HCT116 (cell line): ENCODE data around the gene NPFF. TPM values are rescaled to one million over a fixed set of nuclear protein-coding genes. Genes with fewer than 3 reads are reported as not detected.

Experiments
- ATAC-seq: fragments of 200-7000 bp; cut with Tn5 transposase; 2 replicates; pipeline ENCODE4 v1.9.1; 2020; ENCODE audit warnings: mild to moderate bottlenecking, moderate library complexity
- BruUV-seq: library from RNA; stranded (reverse); fragments of 400-500 nt; replicated peaks from 2 replicates; lab custom pipeline; 2021; lab: Mats Ljungman, UMichigan
- CTCF ChIA-PET: fragments of 300-600 bp; sonication (Branson Sonifier 250); formaldehyde crosslinking; loops from one replicate; lab custom pipeline; 2021; ENCODE audit warnings: antibody characterized with exemption; lab: Charles Lee
- POLR2A ChIA-PET: fragments of 300-600, 350-600 bp; sonication (Branson Sonifier 250); formaldehyde crosslinking; loops from one replicate; lab custom pipeline; 2021; ENCODE audit warnings: antibody characterized with exemption; lab: Charles Lee
- RAD21 ChIA-PET, 2 experiments: fragments of 300-600 bp; sonication (Branson Sonifier 250); formaldehyde crosslinking; loops; one replicate each; lab custom pipeline; 2023; ENCODE audit warnings: low total read pairs in 2 of 2; ENCODE audit not compliant: uncharacterized antibody in 2 of 2, unreplicated experiment in 2 of 2, low non-redundant PET in 1 of 2; lab: Charles Lee
- DNase-seq: peaks from one replicate; pipeline ENCODE4 v3.0.0-alpha.2; 2010; ENCODE audit warnings: low read depth, low spot score
- H2AFZ ChIP-seq: fragments of 200-600 bp; shearing (Covaris generic), sonication (generic); 2 replicates; pipeline ENCODE4 v1.6.1; 2017; ENCODE audit warnings: low read depth, mixed run types, mixed read lengths, antibody characterized with exemption, low read length; ENCODE audit not compliant: poor library complexity, severe bottlenecking
- H3K27ac ChIP-seq: 2 replicates; pipeline ENCODE4 v1.5.1; 2012; ENCODE audit warnings: low read depth, low read length
- H3K27me3 ChIP-seq: fragments of 200-600 bp; sonication (generic); 2 replicates; pipeline ENCODE4 v1.6.1; 2016; ENCODE audit warnings: mixed run types, low read length, mixed read lengths; ENCODE audit not compliant: insufficient read depth
- H3K36me3 ChIP-seq, 2 experiments: fragments of 200-500 bp in 1 of 2; fragments of 200-600 bp in 1 of 2; sonication (Bioruptor generic) in 1 of 2; sonication (generic) in 1 of 2; 2 replicates each; pipeline versions ENCODE4 v1.5.1 to v1.6.1; 2014 to 2016; ENCODE audit warnings: low read length in 2 of 2, inconsistent platforms in 1 of 2, mixed read lengths in 1 of 2, mixed run types in 1 of 2; ENCODE audit not compliant: insufficient read depth in 2 of 2, control insufficient read depth in 1 of 2
- H3K4me1 ChIP-seq, 2 experiments: fragments of 200-600 bp in 1 of 2; sonication (generic) in 1 of 2; 2 replicates each; pipeline versions ENCODE4 v1.5.1 to v1.6.1; 2012 to 2017; ENCODE audit warnings: low read length in 2 of 2, inconsistent platforms in 1 of 2, mild to moderate bottlenecking in 1 of 2, mixed read lengths in 1 of 2, mixed run types in 1 of 2, moderate library complexity in 1 of 2; ENCODE audit not compliant: insufficient read depth in 2 of 2, control insufficient read depth in 1 of 2
- H3K4me2 ChIP-seq: fragments of 200-600 bp; sonication (generic); 2 replicates; pipeline ENCODE4 v1.6.1; 2017; ENCODE audit warnings: mixed run types, low read length, mixed read lengths
- H3K4me3 ChIP-seq, 2 experiments: fragments of 200-600 bp in 1 of 2; sonication (generic) in 1 of 2; replicated peaks in 1 of 2; 2 replicates each; pipeline ENCODE4 v1.5.1; 2011 to 2016; ENCODE audit warnings: low read length in 2 of 2, control low read depth in 1 of 2, low read depth in 1 of 2, mild to moderate bottlenecking in 1 of 2, mixed read lengths in 1 of 2, mixed run types in 1 of 2
- H3K79me2 ChIP-seq: fragments of 200-600 bp; sonication (generic); 2 replicates; pipeline ENCODE4 v1.6.1; 2017; ENCODE audit warnings: mild to moderate bottlenecking, mixed run types, low read length, moderate library complexity, mixed read lengths; ENCODE audit not compliant: insufficient read depth
- H3K9ac ChIP-seq: fragments of 200-600 bp; sonication (generic); 2 replicates; pipeline ENCODE4 v1.6.1; 2016; ENCODE audit warnings: low read length, mixed read lengths
- H3K9me2 ChIP-seq: fragments of 200-600 bp; sonication (generic), shearing (Covaris generic); 2 replicates; pipeline ENCODE4 v1.6.1; 2017; ENCODE audit warnings: mixed run types, mild to moderate bottlenecking, moderate library complexity; ENCODE audit not compliant: insufficient read depth
- H3K9me3 ChIP-seq, 2 experiments: fragments of 200-500 bp in 1 of 2; fragments of 200-600 bp in 1 of 2; sonication (Bioruptor generic) in 1 of 2; sonication (generic) in 1 of 2; 2 replicates each; pipeline ENCODE4 v1.6.1; 2014 to 2017; ENCODE audit warnings: low read length in 2 of 2, mixed read lengths in 2 of 2, inconsistent platforms in 1 of 2, low read depth in 1 of 2, mild to moderate bottlenecking in 1 of 2, mixed run types in 1 of 2, moderate library complexity in 1 of 2; ENCODE audit not compliant: control insufficient read depth in 1 of 2, insufficient read depth in 1 of 2
- H4K20me1 ChIP-seq: fragments of 200-600 bp; sonication (generic), shearing (Covaris generic); 2 replicates; pipeline ENCODE4 v1.6.1; 2017; ENCODE audit warnings: mixed run types, mild to moderate bottlenecking, moderate library complexity; ENCODE audit not compliant: insufficient read depth
- ATF3 ChIP-seq: IDR thresholded peaks from 2 replicates; pipeline ENCODE4 v1.6.1; 2012
- EGR1 ChIP-seq: IDR thresholded peaks from 2 replicates; pipeline ENCODE4 v1.6.1; 2012; ENCODE audit warnings: low read depth
- FOSL1 ChIP-seq: IDR thresholded peaks from 2 replicates; pipeline ENCODE4 v1.6.1; 2012; ENCODE audit warnings: low read depth
- POLR2AphosphoS5 ChIP-seq: IDR thresholded peaks from 2 replicates; pipeline ENCODE4 v1.6.1; 2011; ENCODE audit warnings: mild to moderate bottlenecking, low read depth, low read length, moderate library complexity
- SIN3A ChIP-seq: IDR thresholded peaks from 2 replicates; pipeline ENCODE4 v1.6.1; 2012; ENCODE audit warnings: low read depth
- ZNF274 ChIP-seq: fragments of 200-500 bp; sonication (Bioruptor generic); IDR thresholded peaks from 2 replicates; pipeline ENCODE4 v1.6.1; 2014; ENCODE audit warnings: mild to moderate bottlenecking, low read depth, low read length, inconsistent platforms
- intact Hi-C: fragments of 100-400 bp; cut with micrococcal nuclease; formaldehyde crosslinking; loops from 2 replicates; pipeline ENCODE4 v1.10.0; 2022
- total RNA-seq: library from RNA; stranded (reverse); gene quantifications from one replicate; pipeline ENCODE4 v1.2.1, GENCODE V29; 2021; ENCODE audit not compliant: unreplicated experiment
- TF ChIP-seq, protein P1 (sequence below), 3 experiments: fragments of 200-600 bp in 1 of 3; sonication (generic) in 1 of 3; IDR thresholded peaks in 2 of 3; conservative IDR thresholded peaks in 1 of 3; 2 replicates each; pipeline ENCODE4 v1.5.1; 2012 to 2017; ENCODE audit warnings: low read depth in 2 of 3, low read length in 2 of 3, antibody characterized with exemption in 1 of 3, borderline replicate concordance in 1 of 3, control low read depth in 1 of 3, mild to moderate bottlenecking in 1 of 3, mixed read lengths in 1 of 3, mixed run types in 1 of 3, moderate library complexity in 1 of 3; ENCODE audit not compliant: insufficient read depth in 1 of 3
- TF ChIP-seq, protein P2 (sequence below): IDR thresholded peaks from 2 replicates; pipeline ENCODE4 v1.6.1; 2011; ENCODE audit warnings: mild to moderate bottlenecking, low read length, moderate library complexity; ENCODE audit not compliant: insufficient replicate concordance; ENCODE audit errors: extremely low read depth

NPFF gene
- total RNA-seq, 1 experiment from 2014 or later, result not detected

DNA sequence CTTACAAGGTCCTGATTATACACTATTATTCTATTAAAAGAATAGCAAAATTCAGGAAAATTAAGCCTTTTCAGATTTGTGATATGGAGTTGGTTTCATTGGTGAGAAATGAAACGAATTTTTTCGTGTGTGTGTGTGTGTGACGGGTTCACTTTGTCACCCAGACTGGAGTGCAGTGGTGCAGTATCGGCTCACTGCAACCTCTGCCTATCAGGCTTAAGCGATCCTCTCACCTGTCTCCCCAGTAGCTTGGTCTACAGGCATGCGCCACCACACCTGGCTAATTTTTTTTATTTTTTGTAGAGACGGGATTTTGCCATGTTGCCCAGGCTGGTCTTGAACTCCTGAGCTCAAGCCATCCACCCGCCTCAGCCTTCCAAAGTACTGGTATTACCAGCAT, 45.7 kb downstream of the NPFF start:
- Histone ChIP-seq H3K9me2 (no peaks in the 10 kb centered on the region), H3K9ac (no peak overlapping the region), H3K79me2 (peaks cover 100% of the 10 kb centered on the region)
- TF ChIP-seq, protein P1, sequence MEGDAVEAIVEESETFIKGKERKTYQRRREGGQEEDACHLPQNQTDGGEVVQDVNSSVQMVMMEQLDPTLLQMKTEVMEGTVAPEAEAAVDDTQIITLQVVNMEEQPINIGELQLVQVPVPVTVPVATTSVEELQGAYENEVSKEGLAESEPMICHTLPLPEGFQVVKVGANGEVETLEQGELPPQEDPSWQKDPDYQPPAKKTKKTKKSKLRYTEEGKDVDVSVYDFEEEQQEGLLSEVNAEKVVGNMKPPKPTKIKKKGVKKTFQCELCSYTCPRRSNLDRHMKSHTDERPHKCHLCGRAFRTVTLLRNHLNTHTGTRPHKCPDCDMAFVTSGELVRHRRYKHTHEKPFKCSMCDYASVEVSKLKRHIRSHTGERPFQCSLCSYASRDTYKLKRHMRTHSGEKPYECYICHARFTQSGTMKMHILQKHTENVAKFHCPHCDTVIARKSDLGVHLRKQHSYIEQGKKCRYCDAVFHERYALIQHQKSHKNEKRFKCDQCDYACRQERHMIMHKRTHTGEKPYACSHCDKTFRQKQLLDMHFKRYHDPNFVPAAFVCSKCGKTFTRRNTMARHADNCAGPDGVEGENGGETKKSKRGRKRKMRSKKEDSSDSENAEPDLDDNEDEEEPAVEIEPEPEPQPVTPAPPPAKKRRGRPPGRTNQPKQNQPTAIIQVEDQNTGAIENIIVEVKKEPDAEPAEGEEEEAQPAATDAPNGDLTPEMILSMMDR (IDR thresholded peaks at IDR 0.05 in 2 of 3, conservative IDR thresholded peaks at IDR 0.05 in 1 of 3; ENCODE audit: borderline replicate concordance in 1 of 3, insufficient read depth in 1 of 3, low read depth in 2 of 3, low read length in 2 of 3), result no peak
- TF ChIP-seq, protein P2, sequence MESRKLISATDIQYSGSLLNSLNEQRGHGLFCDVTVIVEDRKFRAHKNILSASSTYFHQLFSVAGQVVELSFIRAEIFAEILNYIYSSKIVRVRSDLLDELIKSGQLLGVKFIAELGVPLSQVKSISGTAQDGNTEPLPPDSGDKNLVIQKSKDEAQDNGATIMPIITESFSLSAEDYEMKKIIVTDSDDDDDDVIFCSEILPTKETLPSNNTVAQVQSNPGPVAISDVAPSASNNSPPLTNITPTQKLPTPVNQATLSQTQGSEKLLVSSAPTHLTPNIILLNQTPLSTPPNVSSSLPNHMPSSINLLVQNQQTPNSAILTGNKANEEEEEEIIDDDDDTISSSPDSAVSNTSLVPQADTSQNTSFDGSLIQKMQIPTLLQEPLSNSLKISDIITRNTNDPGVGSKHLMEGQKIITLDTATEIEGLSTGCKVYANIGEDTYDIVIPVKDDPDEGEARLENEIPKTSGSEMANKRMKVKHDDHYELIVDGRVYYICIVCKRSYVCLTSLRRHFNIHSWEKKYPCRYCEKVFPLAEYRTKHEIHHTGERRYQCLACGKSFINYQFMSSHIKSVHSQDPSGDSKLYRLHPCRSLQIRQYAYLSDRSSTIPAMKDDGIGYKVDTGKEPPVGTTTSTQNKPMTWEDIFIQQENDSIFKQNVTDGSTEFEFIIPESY, result no peak
- TF ChIP-seq FOSL1, result no peak
- TF ChIP-seq ZNF274, result no peak
- TF ChIP-seq SIN3A, result no peak
- TF ChIP-seq POLR2AphosphoS5, result no peak
- no peak for TF ChIP-seq EGR1
- no peak for TF ChIP-seq ATF3
- TF ChIP-seq, all 23 proteins: peak for 0
- no TSS peak for BruUV-seq
- intact Hi-C loops, result no loop called here
- Histone ChIP-seq H4K20me1 (peaks cover 67% of the 10 kb centered on the region; the same call in 1 of the 2 replicates), H3K9me3 (no peaks in the 10 kb centered on the region), H3K27ac (no peak overlapping the region), H2AFZ (no peak overlapping the region), H3K27me3 (no peaks in the 10 kb centered on the region), H3K4me3 (no peak overlapping the region), H3K4me2 (no peak overlapping the region), H3K4me1 (no peaks in the 10 kb centered on the region), H3K36me3 (peaks cover 93 to 94% of the 10 kb centered on the region in 2 experiments)
- ChIA-PET RAD21 (no interaction called here), POLR2A (no interaction called here), CTCF (no interaction called here)
- no peak for DNase-seq
- no peak for ATAC-seq
